ENCODE measurements around the gene LNX2.
A peak's percentile ranks its signal among the peaks of the same experiment; 100 is the strongest.

Gene LNX2

GRCh38 chr13:27578121-27579030, 42.0 kb downstream of the LNX2 start:
- Histone ChIP-seq H3K4me3 (ENCODE audit: severe bottlenecking) (no peak overlapping the region), H3K27me3 (ENCODE audit: insufficient read depth, poor library complexity, severe bottlenecking) (no peaks in the 10 kb centered on the region), H3K36me3 (ENCODE audit: low read depth) (peaks cover 54% of the 10 kb centered on the region), H3K4me1 (ENCODE audit: insufficient read depth, poor library complexity, severe bottlenecking) (peaks cover 22% of the 10 kb centered on the region), H3K9me3 (ENCODE audit: severe bottlenecking) (peaks cover 4% of the 10 kb centered on the region), H3K27ac (ENCODE audit: poor library complexity, severe bottlenecking) (peak overlapping the region; percentile 17)
- ATAC-seq (ENCODE audit: low read depth) = peak; percentile 99
- no peak for TF ChIP-seq CTCF (IDR thresholded peaks at IDR 0.05; ENCODE audit: poor library complexity, severe bottlenecking)
- no peak for DNase-seq (ENCODE audit: low spot score)

DNA sequence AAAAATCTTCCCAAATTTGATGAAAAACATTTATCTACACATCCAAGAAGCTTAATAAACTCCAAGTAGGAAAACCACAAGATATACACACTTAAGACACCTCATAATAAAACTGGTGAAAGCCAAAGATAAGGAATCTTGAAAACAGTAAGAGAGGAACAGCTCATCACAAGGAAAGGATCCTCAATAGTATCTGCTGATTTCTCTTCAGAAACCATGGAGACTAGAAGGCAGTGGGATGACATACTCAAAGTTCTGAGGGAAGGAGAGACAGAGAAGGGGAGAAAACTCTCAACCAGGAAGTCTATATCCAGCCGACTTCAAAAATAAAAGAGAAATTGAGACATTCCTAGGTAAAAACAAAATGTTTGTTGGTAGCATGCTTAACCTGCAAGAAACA, 45.7 kb downstream of the LNX2 start:
- Histone ChIP-seq H3K9me3 (ENCODE audit: severe bottlenecking) (peaks cover 4% of the 10 kb centered on the region), H3K36me3 (ENCODE audit: low read depth) (peaks cover 35% of the 10 kb centered on the region), H3K27me3 (ENCODE audit: insufficient read depth, poor library complexity, severe bottlenecking) (no peaks in the 10 kb centered on the region), H3K27ac (ENCODE audit: poor library complexity, severe bottlenecking) (no peak overlapping the region), H3K4me3 (ENCODE audit: severe bottlenecking) (no peak overlapping the region), H3K4me1 (ENCODE audit: insufficient read depth, poor library complexity, severe bottlenecking) (peaks cover 40% of the 10 kb centered on the region)
- ATAC-seq (ENCODE audit: low read depth) (no peak), DNase-seq (ENCODE audit: low spot score) (no peak)
- no peak for TF ChIP-seq CTCF (IDR thresholded peaks at IDR 0.05; ENCODE audit: poor library complexity, severe bottlenecking)

GRCh38 chr13:27573265-27573664, 47.1 kb downstream of the LNX2 start:
- Histone ChIP-seq H3K4me1 (ENCODE audit: insufficient read depth, poor library complexity, severe bottlenecking) (peaks cover 31% of the 10 kb centered on the region), H3K27ac (ENCODE audit: poor library complexity, severe bottlenecking) (peak overlapping the region; percentile 71), H3K27me3 (ENCODE audit: insufficient read depth, poor library complexity, severe bottlenecking) (no peaks in the 10 kb centered on the region), H3K4me3 (ENCODE audit: severe bottlenecking) (no peak overlapping the region), H3K9me3 (ENCODE audit: severe bottlenecking) (peaks cover 4% of the 10 kb centered on the region), H3K36me3 (ENCODE audit: low read depth) (peaks cover 40% of the 10 kb centered on the region)
- DNase-seq (ENCODE audit: low spot score) (no peak), ATAC-seq (ENCODE audit: low read depth) (peak; percentile 86)
- no peak for TF ChIP-seq CTCF (IDR thresholded peaks at IDR 0.05; ENCODE audit: poor library complexity, severe bottlenecking)

DNA sequence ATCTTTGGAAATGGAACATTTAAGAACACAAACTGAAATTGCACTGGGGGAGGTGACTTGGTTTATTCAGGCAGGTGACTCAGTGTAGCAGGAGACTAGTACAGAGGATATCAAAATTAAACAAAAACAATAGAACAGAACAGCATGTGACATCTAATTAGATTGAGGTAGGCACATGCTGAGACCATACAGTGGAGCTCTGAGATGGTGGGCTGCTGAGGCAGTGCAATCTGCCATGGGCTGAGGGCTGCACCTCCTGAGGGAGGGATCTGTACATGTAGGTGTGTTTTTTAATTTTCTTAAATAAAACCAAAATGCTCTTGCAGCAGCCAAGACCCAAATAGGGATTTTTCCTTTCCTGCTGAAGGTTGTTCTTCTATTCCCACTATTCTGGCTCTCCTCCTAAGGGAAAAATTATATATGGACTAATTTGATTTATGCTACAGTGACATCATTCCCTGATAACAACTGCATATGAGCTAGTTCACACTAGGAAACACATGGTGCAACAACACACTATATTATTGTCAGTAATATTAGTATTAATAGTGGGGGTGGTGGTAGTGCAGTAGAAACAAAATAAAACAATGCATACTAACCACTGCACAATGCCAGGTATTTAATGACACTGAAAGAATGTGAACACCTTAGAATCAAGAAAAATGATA, 48.0 kb downstream of the LNX2 start:
- no peak for DNase-seq (ENCODE audit: low spot score)
- peaks cover 41% of the 10 kb centered on the region for H3K36me3 ChIP-seq (ENCODE audit: low read depth)
- H3K27ac ChIP-seq (ENCODE audit: poor library complexity, severe bottlenecking) = peak overlapping the region; percentile 71
- H3K4me3 ChIP-seq (ENCODE audit: severe bottlenecking) = no peak overlapping the region
- no peak for TF ChIP-seq CTCF (IDR thresholded peaks at IDR 0.05; ENCODE audit: poor library complexity, severe bottlenecking)
- peaks cover 4% of the 10 kb centered on the region for H3K9me3 ChIP-seq (ENCODE audit: severe bottlenecking)
- peaks cover 27% of the 10 kb centered on the region for H3K4me1 ChIP-seq (ENCODE audit: insufficient read depth, poor library complexity, severe bottlenecking)
- H3K27me3 ChIP-seq (ENCODE audit: insufficient read depth, poor library complexity, severe bottlenecking) = no peaks in the 10 kb centered on the region
- no peak for ATAC-seq (ENCODE audit: low read depth)

All from RWPE2 (cell line).